Dermis lymphatic vessel endothelial cell (primary cell): Measurements from ENCODE around the gene PRRG1. TPM values are rescaled to one million over a fixed set of nuclear protein-coding genes. Genes with fewer than 3 reads are reported as not detected.

Source experiments
- total RNA-seq: library from RNA; depleted of rRNA; stranded (reverse); fragments of >200 nt; gene quantifications from 2 replicates; pipeline ENCODE4 v1.2.1, GENCODE V29; 2014

Gene PRRG1
- total RNA-seq: 16.2 and 21.6 TPM in 2 replicates

DNA sequence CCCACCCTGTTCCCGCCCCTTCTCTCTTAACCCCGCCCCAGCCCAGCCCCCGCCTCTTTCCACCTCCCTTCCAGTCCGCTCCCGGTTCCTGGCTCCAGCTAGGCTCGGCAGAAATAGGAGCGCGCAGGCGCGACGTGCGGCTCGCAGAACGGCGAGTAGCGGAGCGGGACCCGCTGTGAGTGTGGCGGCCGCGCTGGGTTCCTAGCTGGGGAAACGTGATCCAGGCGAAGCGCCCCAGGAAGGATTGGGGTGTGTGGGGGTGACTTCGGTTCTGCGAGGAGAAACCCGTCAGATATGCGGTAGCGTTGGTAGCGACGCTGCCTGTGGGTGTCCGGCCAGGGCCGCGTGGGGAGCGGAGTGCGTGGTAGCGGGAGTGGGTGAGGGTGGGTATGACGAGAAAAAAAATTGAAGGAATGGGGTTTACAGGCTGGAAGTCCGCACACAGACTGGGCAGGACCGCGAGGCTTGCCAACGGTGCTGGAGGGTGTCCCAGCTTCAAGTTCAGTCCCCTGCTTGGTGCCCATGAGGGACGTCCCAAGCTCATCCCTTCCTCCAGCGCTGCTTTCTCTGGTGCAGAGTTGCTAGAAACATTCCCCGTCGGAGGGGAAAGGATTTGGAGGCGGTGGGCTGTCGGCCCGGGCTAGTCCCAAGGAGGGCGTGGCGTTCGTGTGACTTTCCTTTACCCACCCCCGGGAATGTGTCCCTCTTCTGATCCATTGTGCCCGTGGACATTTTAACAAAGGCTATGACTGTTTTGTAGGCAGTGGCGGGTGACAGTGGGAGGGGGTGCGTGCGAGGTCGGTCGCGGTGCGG is at the start of gene PRRG1:
PRRG1 (plus strand) TSS at position 144 of the 813 bp plus-strand sequence. CDS start 56,886 bp downstream, outside the sequence.

Other genes starting within 250 kb of the PRRG1 start
- 0.22 and 0.43 TPM in 2 replicates for gene LANCL3, start 222.3 kb downstream of the PRRG1 start, total RNA-seq